Effector memory CD8-positive, alpha-beta T cell (primary cell): Measurements from ENCODE around the gene C1QTNF7.

Experiments used
- ATAC-seq: fragments of 150-1000 bp; cut with Tn5 transposase; replicated peaks from 2 replicates; pipeline ENCODE4 v1.10.0; 2021; ENCODE audit warnings: mild to moderate bottlenecking, moderate library complexity
- DNase-seq, 3 experiments: peaks; one replicate each; pipeline ENCODE4 v3.0.0; 2021
- H3K27ac Mint-ChIP-seq, 2 donors: one replicate each; pipeline ENCODE4 v1.8.0; 2022; ENCODE audit warnings: mild to moderate bottlenecking in 2 of 2, mixed read lengths in 2 of 2, moderate library complexity in 2 of 2
- H3K27me3 Mint-ChIP-seq, 2 donors: one replicate each; pipeline ENCODE4 v1.8.0; 2022; ENCODE audit warnings: mixed read lengths in 2 of 2
- H3K36me3 Mint-ChIP-seq: one replicate; pipeline ENCODE4 v1.8.0; 2022; ENCODE audit warnings: mild to moderate bottlenecking, moderate library complexity, mixed read lengths; ENCODE audit not compliant: insufficient read depth
- H3K4me1 Mint-ChIP-seq, 2 donors: one replicate each; pipeline ENCODE4 v1.8.0; 2022; ENCODE audit warnings: low read depth in 2 of 2, mixed read lengths in 2 of 2
- H3K4me3 Mint-ChIP-seq, 2 donors: one replicate each; pipeline ENCODE4 v1.8.0; 2022; ENCODE audit warnings: mild to moderate bottlenecking in 2 of 2, mixed read lengths in 2 of 2, moderate library complexity in 2 of 2
- H3K9me3 Mint-ChIP-seq, 2 donors: one replicate each; pipeline ENCODE4 v1.8.0; 2022; ENCODE audit warnings: mixed read lengths in 2 of 2

The C1QTNF7 gene

GRCh38 chr4:15420642-15421041 lies 7.2 kb upstream of the C1QTNF7 start:
- H3K27me3 Mint-ChIP-seq, result peaks cover 11 to 15% of the 10 kb centered on the region in 2 donors
- H3K4me1 Mint-ChIP-seq, result peaks cover 0 to 2% of the 10 kb centered on the region in 2 donors
- DNase-seq (no peak), ATAC-seq (no peak)
- H3K4me3 Mint-ChIP-seq, result no peak overlapping the region
- H3K36me3 Mint-ChIP-seq, result no peaks in the 10 kb centered on the region
- no peak overlapping the region for H3K27ac Mint-ChIP-seq
- H3K9me3 Mint-ChIP-seq, result peaks cover 0 to 3% of the 10 kb centered on the region in 2 donors

- Mint-ChIP-seq H3K36me3 (no peaks in the 10 kb centered on the region), H3K27ac (no peak overlapping the region), H3K4me1 (peaks cover 0 to 2% of the 10 kb centered on the region in 2 donors), H3K4me3 (no peak overlapping the region), H3K27me3 (peaks cover 11 to 15% of the 10 kb centered on the region in 2 donors), H3K9me3 (no peaks in the 10 kb centered on the region)
- DNase-seq (no peak), ATAC-seq (no peak)
These were observed 4.5 kb upstream of the C1QTNF7 start for GRCh38 chr4:15423285-15423711.

GRCh38 chr4:15425520-15425919 lies 2.3 kb upstream of the C1QTNF7 start:
- H3K27me3 Mint-ChIP-seq, result peaks cover 11 to 15% of the 10 kb centered on the region in 2 donors
- DNase-seq, result no peak
- H3K9me3 Mint-ChIP-seq, result no peaks in the 10 kb centered on the region
- H3K36me3 Mint-ChIP-seq, result no peaks in the 10 kb centered on the region
- ATAC-seq, result no peak
- no peak overlapping the region for H3K27ac Mint-ChIP-seq
- H3K4me3 Mint-ChIP-seq, result no peak overlapping the region
- peaks cover 0 to 2% of the 10 kb centered on the region in 2 donors for H3K4me1 Mint-ChIP-seq

GRCh38 chr4:15427161-15427560 lies 672 bp upstream of the C1QTNF7 start:
- no peak overlapping the region for H3K27ac Mint-ChIP-seq
- ATAC-seq (no peak), DNase-seq (no peak)
- H3K36me3 Mint-ChIP-seq, result no peaks in the 10 kb centered on the region
- peaks cover 11 to 15% of the 10 kb centered on the region in 2 donors for H3K27me3 Mint-ChIP-seq
- H3K4me1 Mint-ChIP-seq, result peaks cover 0 to 2% of the 10 kb centered on the region in 2 donors
- no peak overlapping the region for H3K4me3 Mint-ChIP-seq
- no peaks in the 10 kb centered on the region for H3K9me3 Mint-ChIP-seq

- H3K36me3 Mint-ChIP-seq, result no peaks in the 10 kb centered on the region
- H3K27ac Mint-ChIP-seq, result no peak overlapping the region
- DNase-seq, result no peak
- no peak overlapping the region for H3K4me3 Mint-ChIP-seq
- peaks cover 10 to 11% of the 10 kb centered on the region in 2 donors for H3K27me3 Mint-ChIP-seq
- no peak for ATAC-seq
- H3K4me1 Mint-ChIP-seq, result peaks cover 0 to 2% of the 10 kb centered on the region in 2 donors
- no peaks in the 10 kb centered on the region for H3K9me3 Mint-ChIP-seq
These were observed 778 bp downstream of the C1QTNF7 start for GRCh38 chr4:15428611-15429010.

- no peak overlapping the region for H3K4me3 Mint-ChIP-seq
- no peak overlapping the region for H3K27ac Mint-ChIP-seq
- no peaks in the 10 kb centered on the region for H3K9me3 Mint-ChIP-seq
- H3K36me3 Mint-ChIP-seq, result no peaks in the 10 kb centered on the region
- no peaks in the 10 kb centered on the region for H3K4me1 Mint-ChIP-seq
- DNase-seq (no peak), ATAC-seq (no peak)
- H3K27me3 Mint-ChIP-seq, result peaks cover 0 to 6% of the 10 kb centered on the region in 2 donors
These were observed 6.3 kb downstream of the C1QTNF7 start for GRCh38 chr4:15434091-15434490.

GRCh38 chr4:15434676-15435075 lies 6.8 kb downstream of the C1QTNF7 start:
- Mint-ChIP-seq H3K36me3 (no peaks in the 10 kb centered on the region), H3K4me3 (no peak overlapping the region), H3K4me1 (no peaks in the 10 kb centered on the region), H3K9me3 (no peaks in the 10 kb centered on the region), H3K27ac (no peak overlapping the region), H3K27me3 (peaks cover 0 to 6% of the 10 kb centered on the region in 2 donors)
- ATAC-seq (no peak), DNase-seq (no peak)

- ATAC-seq (no peak), DNase-seq (no peak)
- Mint-ChIP-seq H3K36me3 (no peaks in the 10 kb centered on the region), H3K9me3 (no peaks in the 10 kb centered on the region), H3K27me3 (peaks cover 0 to 6% of the 10 kb centered on the region in 2 donors), H3K4me3 (no peak overlapping the region), H3K4me1 (no peaks in the 10 kb centered on the region), H3K27ac (no peak overlapping the region)
These were observed 8.7 kb downstream of the C1QTNF7 start for GRCh38 chr4:15436513-15436912.

GRCh38 chr4:15438939-15439524 lies 11.2 kb downstream of the C1QTNF7 start:
- H3K27me3 Mint-ChIP-seq, result peaks cover 0 to 6% of the 10 kb centered on the region in 2 donors
- no peaks in the 10 kb centered on the region for H3K4me1 Mint-ChIP-seq
- no peak for DNase-seq
- no peak overlapping the region for H3K4me3 Mint-ChIP-seq
- H3K27ac Mint-ChIP-seq, result no peak overlapping the region
- no peak for ATAC-seq
- H3K36me3 Mint-ChIP-seq, result no peaks in the 10 kb centered on the region
- H3K9me3 Mint-ChIP-seq, result no peaks in the 10 kb centered on the region

- Mint-ChIP-seq H3K36me3 (no peaks in the 10 kb centered on the region), H3K4me1 (no peaks in the 10 kb centered on the region), H3K27me3 (peaks cover 0 to 5% of the 10 kb centered on the region in 2 donors), H3K27ac (no peak overlapping the region), H3K9me3 (no peaks in the 10 kb centered on the region), H3K4me3 (no peak overlapping the region)
- ATAC-seq (no peak), DNase-seq (no peak)
These were observed 15.7 kb downstream of the C1QTNF7 start for GRCh38 chr4:15443371-15444160.

- Mint-ChIP-seq H3K27me3 (peaks cover 0 to 5% of the 10 kb centered on the region in 2 donors), H3K36me3 (no peaks in the 10 kb centered on the region)
These were observed 16.4 kb downstream of the C1QTNF7 start for GRCh38 chr4:15444276-15444675.

GRCh38 chr4:15444879-15445547 lies 17.2 kb downstream of the C1QTNF7 start:
- Mint-ChIP-seq H3K9me3 (no peaks in the 10 kb centered on the region), H3K4me1 (no peaks in the 10 kb centered on the region), H3K4me3 (no peak overlapping the region), H3K27ac (no peak overlapping the region), H3K27me3 (peaks cover 0 to 5% of the 10 kb centered on the region in 2 donors), H3K36me3 (no peaks in the 10 kb centered on the region)
- no peak for ATAC-seq
- no peak for DNase-seq

More at GRCh38 chr4:15444276-15444675, 16.4 kb downstream of the C1QTNF7 start:
- Mint-ChIP-seq H3K9me3 (no peaks in the 10 kb centered on the region), H3K4me3 (no peak overlapping the region), H3K4me1 (no peaks in the 10 kb centered on the region), H3K27ac (no peak overlapping the region)
- ATAC-seq (no peak), DNase-seq (no peak)

- ATAC-seq (no peak), DNase-seq (no peak)
- H3K9me3 Mint-ChIP-seq, result no peaks in the 10 kb centered on the region
- H3K4me3 Mint-ChIP-seq, result no peak overlapping the region
- H3K4me1 Mint-ChIP-seq, result no peaks in the 10 kb centered on the region
- no peaks in the 10 kb centered on the region for H3K36me3 Mint-ChIP-seq
- peaks cover 0 to 4% of the 10 kb centered on the region in 2 donors for H3K27me3 Mint-ChIP-seq
- H3K27ac Mint-ChIP-seq, result no peak overlapping the region
These were observed 23.5 kb downstream of the C1QTNF7 start for GRCh38 chr4:15451181-15451865.
